HepG2 (cell line): ENCODE data around the gene UST. TPM values are rescaled to one million over a fixed set of nuclear protein-coding genes. Genes with fewer than 3 reads are reported as not detected.

ENCODE experiments used
- ATAC-seq: fragments of 200-7000 bp; cut with Tn5 transposase; 3 replicates; pipeline ENCODE4 v1.9.1; 2020; ENCODE audit warnings: mild to moderate bottlenecking, moderate library complexity
- BruUV-seq: library from RNA; stranded (reverse); fragments of 400-500 nt; replicated peaks from 2 replicates; lab custom pipeline; 2021; lab: Mats Ljungman, UMichigan
- CTCF ChIA-PET: fragments of 300-600 bp; formaldehyde crosslinking; extraction: SDS; loops from one replicate; lab custom pipeline; 2021; ENCODE audit warnings: low total read pairs, inconsistent platforms, low intra/inter-chr PET ratio; lab: Yijun Ruan, JAX
- POLR2A ChIA-PET: fragments of 350-600 bp; sonication (Branson Sonifier 250); formaldehyde crosslinking; loops from one replicate; lab custom pipeline; 2020; ENCODE audit warnings: antibody characterized with exemption, inconsistent platforms; lab: Yijun Ruan, JAX
- DNase-seq: peaks from one replicate; pipeline ENCODE4 v3.0.0-alpha.2; 2015; ENCODE audit warnings: low spot score
- FAIRE-seq: peaks from 3 replicates; lab custom pipeline; 2011; peaks lifted over from hg19 to GRCh38; lab: Jason Lieb, UNC
- H2AFZ ChIP-seq: one replicate; pipeline ENCODE4 v1.6.1; 2011; ENCODE audit warnings: low read length, inconsistent platforms
- H3K27ac ChIP-seq: fragments of 300-600 bp; 3 replicates; pipeline ENCODE4 v1.8.0; 2011; ENCODE audit warnings: mixed run types, mild to moderate bottlenecking, mixed read lengths, low read length, inconsistent platforms; ENCODE audit not compliant: insufficient read depth; ENCODE audit errors: extremely low read length
- H3K27me3 ChIP-seq, 2 experiments: fragments of 200-600 bp in 1 of 2; 2 replicates in 1 of 2; 3 replicates in 1 of 2; pipeline versions ENCODE4 v1.6.0 to v1.8.0; 2011; ENCODE audit warnings: low read length in 2 of 2, mild to moderate bottlenecking in 2 of 2, moderate library complexity in 2 of 2, inconsistent platforms in 1 of 2; ENCODE audit not compliant: insufficient read depth in 2 of 2, control insufficient read depth in 1 of 2
- H3K36me3 ChIP-seq, 2 experiments: fragments of 200-600 bp in 1 of 2; replicated peaks in 1 of 2; 2 replicates in 1 of 2; 3 replicates in 1 of 2; pipeline versions ENCODE4 v1.5.1 to v1.8.0; 2011; ENCODE audit warnings: low read length in 2 of 2, inconsistent platforms in 1 of 2; ENCODE audit not compliant: insufficient read depth in 2 of 2, control insufficient read depth in 1 of 2
- H3K4me1 ChIP-seq: 2 replicates; pipeline ENCODE4 v1.5.1; 2012; ENCODE audit warnings: low read length, inconsistent platforms; ENCODE audit not compliant: insufficient read depth
- H3K4me2 ChIP-seq: 2 replicates; pipeline ENCODE4 v1.6.0; 2011; ENCODE audit warnings: low read depth, low read length, inconsistent platforms
- H3K4me3 ChIP-seq, 3 experiments: fragments of 200-600 bp in 1 of 3; sonication (generic), shearing (Covaris generic) in 1 of 3; replicated peaks in 1 of 3; 2 replicates each; pipeline ENCODE4 v1.5.1; 2011 to 2016; ENCODE audit warnings: low read length in 3 of 3, inconsistent platforms in 2 of 3, low read depth in 2 of 3, mild to moderate bottlenecking in 2 of 3, control low read depth in 1 of 3, mixed read lengths in 1 of 3; ENCODE audit not compliant: insufficient read depth in 1 of 3
- H3K79me2 ChIP-seq: one replicate; pipeline ENCODE4 v1.6.1; 2011; ENCODE audit warnings: low read length, inconsistent platforms; ENCODE audit not compliant: insufficient read depth
- H3K9ac ChIP-seq: 2 replicates; pipeline ENCODE4 v1.6.0; 2011; ENCODE audit warnings: mild to moderate bottlenecking, low read depth, low read length, inconsistent platforms; ENCODE audit not compliant: insufficient read depth
- H3K9me3 ChIP-seq: 2 replicates; pipeline ENCODE4 v1.5.1; 2012; ENCODE audit warnings: mild to moderate bottlenecking, low read length
- H4K20me1 ChIP-seq: 2 replicates; pipeline ENCODE4 v1.6.0; 2011; ENCODE audit warnings: inconsistent platforms, mild to moderate bottlenecking, low read length, moderate library complexity; ENCODE audit not compliant: insufficient read depth
- AKAP8 ChIP-seq: sonication (generic); formaldehyde crosslinking; IDR thresholded peaks from 2 replicates; pipeline ENCODE4 v1.5.1; 2020; ENCODE audit warnings: mild to moderate bottlenecking, missing genetic modification reagents
- DNMT3B ChIP-seq: conservative IDR thresholded peaks from 2 replicates; pipeline ENCODE4 v1.6.1; 2016; ENCODE audit warnings: missing biosample characterization, control low read depth
- FOXJ3 ChIP-seq: sonication (generic); formaldehyde crosslinking; IDR thresholded peaks from 2 replicates; pipeline ENCODE4 v1.4.0; 2020; ENCODE audit warnings: missing genetic modification reagents, mild to moderate bottlenecking, borderline replicate concordance
- HOMEZ ChIP-seq: IDR thresholded peaks from 2 replicates; pipeline ENCODE4 v1.6.1; 2016; ENCODE audit warnings: low read depth
- IRX3 ChIP-seq: sonication (generic); formaldehyde crosslinking; IDR thresholded peaks from 2 replicates; pipeline ENCODE4 v1.8.1; 2023; ENCODE audit warnings: mild to moderate bottlenecking, low read depth, missing genetic modification reagents, borderline replicate concordance
- MAFF ChIP-seq: IDR thresholded peaks from 2 replicates; pipeline ENCODE4 v1.6.1; 2011; ENCODE audit warnings: low read depth, low read length, improper control_type of control experiment
- PLSCR1 ChIP-seq: sonication (generic); formaldehyde crosslinking; IDR thresholded peaks from 2 replicates; pipeline ENCODE4 v1.5.0; 2020; ENCODE audit warnings: missing genetic modification reagents, mild to moderate bottlenecking, borderline replicate concordance
- ZNF282 ChIP-seq: fragments of 450-650 bp; IDR thresholded peaks from 2 replicates; pipeline ENCODE4 v1.6.1; 2018; ENCODE audit not compliant: partially characterized antibody
- ZNF547 ChIP-seq: sonication (generic); formaldehyde crosslinking; IDR thresholded peaks from 2 replicates; pipeline ENCODE4 v1.5.1; 2020; ENCODE audit warnings: mild to moderate bottlenecking, missing genetic modification reagents
- ZNF713 ChIP-seq: sonication (generic); formaldehyde crosslinking; IDR thresholded peaks from 2 replicates; pipeline ENCODE4 v1.4.0; 2020; ENCODE audit warnings: mild to moderate bottlenecking, missing genetic modification reagents
- ZNF720 ChIP-seq: sonication (generic); formaldehyde crosslinking; IDR thresholded peaks from 2 replicates; pipeline ENCODE4 v1.4.0; 2020; ENCODE audit warnings: missing genetic modification reagents
- ZSCAN21 ChIP-seq: sonication (generic); formaldehyde crosslinking; IDR thresholded peaks from 2 replicates; pipeline ENCODE4 v1.8.0; 2022; ENCODE audit warnings: mild to moderate bottlenecking, missing genetic modification reagents, moderate library complexity, borderline replicate concordance
- WGBS: methylation state at CpG from one replicate; pipeline ENCODE4 v1.1.6; 2017; ENCODE audit warnings: low lambda C conversion rate; 5-methylcytosine and 5-hydroxymethylcytosine counted together
- in situ Hi-C: cut with HindIII; loops from 2 replicates; pipeline ENCODE4 v1.10.0; 2017; ENCODE audit warnings: low pct_unique_long_range_greater_than_20kb; ENCODE audit not compliant: extremely low pct_ligation_motif_present
- intact Hi-C: fragments of 100-400 bp; cut with micrococcal nuclease; formaldehyde crosslinking; loops from one replicate; pipeline ENCODE4 v1.10.0; 2022; ENCODE audit not compliant: unreplicated experiment
- polyA plus RNA-seq, 8 experiments: library from polyadenylated mRNA; depleted of rRNA in 3 of 8; stranded (reverse) in 7 of 8; unstranded in 1 of 8; fragments of >200 nt; fragmentation: Illumina TruSeq in 4 of 8; extraction: Trizol in 4 of 8; gene quantifications; 2 replicates each; pipeline versions ENCODE4 v1.2.1 to v1.2.3, GENCODE V29; 2011 to 2016; ENCODE audit warnings: low read depth in 4 of 8, missing spikeins in 1 of 8, mixed read lengths in 1 of 8; ENCODE audit not compliant: insufficient read depth in 1 of 8
- total RNA-seq, 5 experiments: library from RNA; depleted of rRNA; stranded (reverse); fragments of >200 nt; fragmentation: Illumina TruSeq; extraction: Trizol; gene quantifications; 2 replicates each; pipeline ENCODE4 v1.2.3, GENCODE V29; 2016; ENCODE audit warnings: low read depth in 1 of 5

The UST gene
- total and polyA plus RNA-seq, 2 of the 13 experiments (the other 11 are each of a cell fraction or from before 2014, with no cell fraction given): 0.27 TPM; not detected in 1

GRCh38 chr6:148835920-148836441, 89.2 kb downstream of the UST start:
- no peaks in the 10 kb centered on the region for H3K36me3 ChIP-seq
- no peak overlapping the region for H3K27ac ChIP-seq
- WGBS: 46% methylated on average over 7 of the region's 7 CpGs
- peaks cover 0 to 2% of the 10 kb centered on the region in 2 experiments; a peak in 1 of 5 replicates for H3K27me3 ChIP-seq
- no peaks in the 10 kb centered on the region for H4K20me1 ChIP-seq
- intact Hi-C loops: no loop called here
- no peak overlapping the region for H3K4me2 ChIP-seq
- no peak for ATAC-seq
- DNase-seq: no peak
- BruUV-seq: no TSS peak
- H3K9me3 ChIP-seq: no peaks in the 10 kb centered on the region
- TF ChIP-seq MAFF (0 out of 2 replicates have a peak, but pooled peaks have one; percentile 15), ZSCAN21 (no peak)
- TF ChIP-seq, all 625 proteins: peak for 1
- POLR2A ChIA-PET: no interaction called here
- Histone ChIP-seq H3K79me2 (no peaks in the 10 kb centered on the region), H3K4me3 (no peak overlapping the region), H3K9ac (no peak overlapping the region), H2AFZ (no peak overlapping the region), H3K4me1 (no peaks in the 10 kb centered on the region)
- CTCF ChIA-PET: no interaction called here
- no peak for FAIRE-seq
- in situ Hi-C loops: no loop called here

GRCh38 chr6:148836751-148837150, 89.9 kb downstream of the UST start:
- no peaks in the 10 kb centered on the region for H3K9me3 ChIP-seq
- H3K4me2 ChIP-seq: no peak overlapping the region
- no peak overlapping the region for H3K4me3 ChIP-seq
- in situ Hi-C loops (no loop called here), intact Hi-C loops (no loop called here)
- no TSS peak for BruUV-seq
- no peak for FAIRE-seq
- no peaks in the 10 kb centered on the region for H3K36me3 ChIP-seq
- H3K27me3 ChIP-seq: peaks cover 0 to 2% of the 10 kb centered on the region in 2 experiments; a peak in 1 of 5 replicates
- H4K20me1 ChIP-seq: no peaks in the 10 kb centered on the region
- no peak overlapping the region for H3K9ac ChIP-seq
- no peak overlapping the region for H2AFZ ChIP-seq
- DNase-seq: no peak
- CTCF ChIA-PET: no interaction called here
- WGBS: 0% methylated on average over 2 of the region's 2 CpGs
- H3K4me1 ChIP-seq: no peaks in the 10 kb centered on the region
- H3K79me2 ChIP-seq: no peaks in the 10 kb centered on the region
- H3K27ac ChIP-seq: no peak overlapping the region
- POLR2A ChIA-PET: no interaction called here
- no peak for ATAC-seq
- TF ChIP-seq ZNF282 (no peak), HOMEZ (CRISPR knock-in tag) (no peak), DNMT3B (CRISPR knock-in tag) (no peak), IRX3 (no peak), ZNF720 (CRISPR knock-in tag) (no peak), AKAP8 (CRISPR knock-in tag) (no peak), FOXJ3 (CRISPR knock-in tag) (no peak), ZNF713 (CRISPR knock-in tag) (no peak), ZNF547 (no peak), PLSCR1 (no peak)
